Skeletal muscle cell (primary cell): ENCODE measurements around the gene BACE1.
A peak's percentile ranks its signal among the peaks of the same experiment; 100 is the strongest.

ENCODE experiments used
- DNase-seq: peaks from one replicate; pipeline ENCODE4 v3.0.0-alpha.2; 2010; ENCODE audit warnings: low read depth
- H3K4me3 ChIP-seq: 2 replicates; pipeline ENCODE4 v1.5.1; 2011; ENCODE audit warnings: low read depth, mild to moderate bottlenecking, control low read depth, low read length, moderate library complexity

The BACE1 gene

GRCh38 chr11:117313828-117314768 lies 2.0 kb downstream of the BACE1 start:
- DNase-seq = no peak
- peak overlapping the region; percentile 83 for H3K4me3 ChIP-seq

DNA sequence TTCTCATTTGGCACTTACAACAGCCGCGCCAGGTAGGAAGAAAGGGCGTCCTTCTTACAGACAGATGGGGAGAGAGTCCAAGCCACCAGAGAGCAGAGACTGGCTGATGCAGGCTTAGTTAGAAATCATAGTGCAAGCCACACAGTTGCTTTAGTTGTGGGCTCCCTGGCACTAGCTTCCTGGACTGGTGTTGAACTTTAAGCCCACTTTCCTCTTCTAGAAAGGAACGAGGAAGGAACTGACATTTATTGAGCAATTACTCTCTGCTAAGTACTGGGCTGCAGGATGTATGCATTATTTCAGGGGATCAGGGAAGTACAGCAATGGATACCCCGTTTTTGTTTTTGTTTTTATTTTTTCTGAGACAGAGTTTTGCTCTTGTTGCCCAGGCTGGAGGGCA lies 3.0 kb downstream of the BACE1 start:
- no peak for DNase-seq
- no peak overlapping the region for H3K4me3 ChIP-seq

DNA sequence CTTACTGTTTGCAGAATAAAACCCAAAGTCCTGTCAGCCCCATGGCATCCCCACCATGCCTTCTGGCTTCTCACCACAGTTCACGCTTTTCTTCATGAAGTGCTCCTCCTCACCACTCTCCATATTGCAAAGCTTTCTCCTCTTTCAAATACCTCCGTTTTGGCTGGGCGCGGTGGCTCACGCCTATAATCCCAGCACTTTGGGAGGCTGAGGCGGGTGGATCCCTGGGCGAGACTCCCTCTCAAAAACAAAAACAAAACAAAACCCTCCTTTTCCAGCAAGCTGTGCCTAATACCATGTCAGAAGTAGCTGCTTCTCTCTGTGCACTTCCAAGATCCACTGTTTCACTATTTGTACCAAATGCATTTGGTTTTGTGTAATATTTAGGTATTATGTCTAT lies 6.7 kb downstream of the BACE1 start:
- no peak for DNase-seq
- no peak overlapping the region for H3K4me3 ChIP-seq

- no peak for DNase-seq
- H3K4me3 ChIP-seq = no peak overlapping the region
These were observed 10.9 kb downstream of the BACE1 start for GRCh38 chr11:117305145-117305544.

DNA sequence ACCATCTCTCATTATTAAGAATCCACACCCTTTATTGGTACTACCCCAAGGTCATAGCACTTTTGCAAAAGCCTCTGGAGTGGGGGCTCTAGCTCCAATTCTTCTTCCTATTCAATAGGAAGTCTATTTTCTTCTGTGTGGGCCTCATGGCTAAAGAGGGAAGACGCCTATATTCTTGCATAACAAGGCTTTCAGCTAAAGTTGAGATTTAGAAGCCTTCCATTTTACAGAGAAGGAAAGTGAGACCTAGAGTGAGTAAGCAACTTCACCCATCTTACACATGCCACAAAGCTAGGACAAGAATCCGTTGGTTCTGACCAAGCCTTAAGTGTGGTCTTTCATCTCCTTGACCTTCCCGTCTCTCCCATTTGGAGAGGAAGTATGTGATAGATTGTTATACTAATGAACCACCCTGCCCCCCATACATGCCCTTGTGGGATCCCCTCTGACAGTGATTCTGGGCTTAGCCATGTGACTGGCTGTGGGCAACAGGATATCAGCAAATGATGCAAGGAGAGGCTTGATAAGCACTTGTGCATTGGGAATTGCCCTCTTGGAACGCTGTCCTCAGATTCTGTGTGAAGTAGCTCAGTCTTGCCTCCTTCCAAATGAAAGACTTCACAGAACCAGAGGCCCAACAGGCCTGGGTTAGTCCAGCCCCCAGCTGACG lies 12.3 kb downstream of the BACE1 start:
- no peak overlapping the region for H3K4me3 ChIP-seq
- no peak for DNase-seq

- H3K4me3 ChIP-seq = no peak overlapping the region
- no peak for DNase-seq
These were observed 13.0 kb downstream of the BACE1 start for GRCh38 chr11:117303101-117303500.

DNA sequence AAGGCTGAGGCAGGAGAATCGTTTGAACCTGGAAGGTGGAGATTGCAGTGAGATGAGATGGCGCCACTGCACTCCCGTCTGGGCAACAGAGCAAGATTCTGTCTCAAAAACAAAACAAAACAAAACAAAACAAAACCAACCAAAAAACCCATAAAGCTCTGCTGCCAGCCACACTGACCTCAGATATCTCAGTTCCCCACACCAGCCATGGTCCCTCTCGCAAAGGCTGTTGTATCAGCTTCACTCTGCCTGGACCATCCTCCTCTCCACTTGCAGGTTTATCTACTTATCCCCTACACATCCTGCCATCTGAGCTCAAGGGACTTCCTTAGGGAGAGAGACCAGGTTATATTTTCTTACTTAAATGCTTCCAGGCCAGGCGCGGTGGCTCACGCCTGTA lies 13.8 kb downstream of the BACE1 start:
- no peak for DNase-seq
- no peak overlapping the region for H3K4me3 ChIP-seq

DNA sequence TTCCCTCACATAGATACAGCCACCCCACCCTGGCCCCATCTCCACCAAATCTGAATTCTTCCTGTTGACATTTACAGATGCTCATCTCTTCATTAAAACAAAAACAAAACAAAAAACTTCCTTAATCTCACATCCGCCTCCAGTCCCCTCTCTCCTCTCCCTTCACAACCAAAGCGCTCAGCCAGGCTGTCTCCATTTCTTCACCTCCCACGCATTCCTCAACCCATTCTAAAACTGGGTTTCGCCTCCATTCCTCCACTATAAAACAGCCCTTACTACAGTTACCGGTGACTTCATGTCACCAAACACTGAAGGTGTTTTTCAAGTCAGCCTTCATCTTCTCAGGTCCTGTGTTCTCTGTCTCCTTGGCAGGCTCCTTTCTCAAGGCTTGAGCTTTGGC lies 15.3 kb downstream of the BACE1 start:
- DNase-seq = no peak
- no peak overlapping the region for H3K4me3 ChIP-seq

GRCh38 chr11:117300283-117300663 lies 15.8 kb downstream of the BACE1 start:
- no peak overlapping the region for H3K4me3 ChIP-seq
- no peak for DNase-seq

DNA sequence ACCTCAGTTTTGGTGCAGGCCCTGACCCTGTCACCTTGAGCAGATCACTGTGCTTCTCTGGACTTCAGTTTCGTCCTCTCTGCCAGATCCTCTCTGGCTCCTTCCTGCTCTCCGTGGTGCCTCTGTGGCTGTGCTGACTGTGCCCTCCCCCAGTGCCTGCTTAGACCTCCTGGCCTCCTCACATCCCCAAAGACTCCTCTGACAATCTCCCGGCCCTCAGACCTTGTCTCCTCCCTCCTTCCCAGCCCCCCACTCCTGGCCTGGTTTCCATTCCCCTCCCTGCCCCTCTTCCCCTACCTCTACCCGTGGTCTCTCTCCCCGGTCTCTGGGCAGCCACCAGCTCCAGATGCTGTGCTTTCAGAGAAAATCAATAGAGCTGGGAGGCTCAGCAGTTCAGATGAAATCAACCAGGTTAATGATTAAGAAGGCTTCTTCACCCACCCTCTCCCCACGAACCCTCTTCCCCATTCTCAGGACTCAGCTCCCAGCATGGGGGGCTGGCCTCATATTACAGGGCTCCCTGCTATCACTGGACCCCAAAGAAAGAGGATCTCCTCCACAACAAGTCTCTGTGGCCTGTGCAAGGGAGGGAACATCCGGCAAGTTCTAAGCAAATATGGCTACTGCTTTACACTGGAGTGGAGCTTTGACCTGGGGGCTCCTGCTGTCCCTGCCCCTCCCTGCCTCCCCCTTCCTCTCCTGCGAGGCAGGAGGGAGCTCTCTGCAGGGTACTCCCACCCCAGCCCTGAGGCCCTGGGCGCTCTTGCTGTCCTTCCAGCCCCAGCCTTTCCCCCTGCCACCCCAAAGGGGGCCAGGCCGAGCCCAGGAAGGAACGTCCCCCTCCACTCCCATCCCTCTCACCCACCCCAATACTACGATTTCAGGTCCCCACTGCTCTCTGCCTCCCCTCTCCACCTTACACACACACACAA lies 16.4 kb downstream of the BACE1 start:
- H3K4me3 ChIP-seq = no peak overlapping the region
- no peak for DNase-seq

GRCh38 chr11:117298195-117298594 lies 17.9 kb downstream of the BACE1 start:
- H3K4me3 ChIP-seq = no peak overlapping the region
- no peak for DNase-seq

DNA sequence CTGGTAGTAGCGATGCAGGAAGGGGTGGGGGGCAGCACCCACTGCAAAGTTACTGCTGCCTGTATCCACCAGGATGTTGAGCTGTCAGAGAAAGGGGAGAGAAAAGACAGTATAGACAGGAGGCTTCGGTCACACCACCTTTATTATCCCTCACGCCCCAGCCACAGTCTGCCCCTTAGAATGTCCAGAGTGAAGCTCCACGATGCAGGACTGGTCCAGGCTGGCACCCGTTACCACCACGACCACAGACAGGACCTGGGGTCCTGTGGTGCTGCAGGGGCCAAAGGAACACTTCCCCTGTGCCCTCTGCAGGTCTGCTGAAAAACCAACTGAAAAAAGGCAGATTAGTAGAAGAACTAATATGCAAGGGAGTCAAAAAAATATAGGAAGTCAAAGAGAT lies 19.2 kb downstream of the BACE1 start:
- no peak for DNase-seq
- H3K4me3 ChIP-seq = no peak overlapping the region

GRCh38 chr11:117295438-117296137 lies 20.5 kb downstream of the BACE1 start:
- no peak overlapping the region for H3K4me3 ChIP-seq

DNA sequence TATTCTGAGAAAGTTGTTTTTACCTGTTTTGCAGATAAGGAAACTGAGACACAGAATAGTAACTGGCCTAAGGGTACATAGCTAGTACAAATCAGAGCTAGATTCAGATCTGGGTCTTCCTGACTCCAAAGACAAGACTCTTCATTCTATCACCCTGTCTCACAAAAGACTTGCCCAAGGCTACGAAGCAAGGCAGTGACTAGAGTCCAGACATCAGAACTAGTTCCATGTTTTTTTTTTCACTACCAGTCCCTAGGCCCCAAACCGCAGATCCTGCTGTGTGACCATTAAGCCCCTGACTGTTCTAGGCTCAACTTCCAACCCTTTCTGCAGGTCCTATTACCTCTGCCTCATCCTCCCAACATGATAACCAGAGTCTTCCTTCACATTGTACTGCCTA lies 23.4 kb downstream of the BACE1 start:
- H3K4me3 ChIP-seq = no peak overlapping the region
- no peak for DNase-seq

More at GRCh38 chr11:117295438-117296137, 20.5 kb downstream of the BACE1 start:
- DNase-seq = no peak

DNA sequence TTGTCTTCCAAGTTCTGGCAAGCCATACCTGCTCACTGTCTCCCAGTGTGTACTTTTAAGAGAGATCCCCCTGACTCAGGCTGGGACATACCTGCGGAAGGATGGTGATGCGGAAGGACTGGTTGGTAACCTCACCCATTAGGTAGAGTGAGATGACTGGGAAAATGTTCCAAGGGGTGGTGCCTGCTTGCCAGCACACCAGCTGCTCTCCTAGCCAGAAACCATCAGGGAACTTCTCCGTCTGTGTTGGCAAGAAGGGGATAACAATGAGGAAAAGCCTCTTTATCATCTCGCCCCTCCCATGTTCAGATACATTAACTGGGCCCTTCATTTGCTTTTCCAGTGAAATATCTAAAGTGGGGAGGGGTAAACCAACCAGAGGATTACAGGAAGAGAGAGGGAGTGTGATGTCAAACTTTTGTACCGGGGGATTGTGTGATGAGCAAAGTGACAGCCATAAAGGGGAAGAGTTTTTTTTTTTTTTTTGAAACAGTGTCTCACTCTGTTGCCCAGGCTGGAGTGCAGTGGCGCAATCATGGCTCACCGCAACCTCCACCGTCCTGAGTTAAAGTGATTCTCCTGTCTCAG lies 25.2 kb downstream of the BACE1 start, which contains the start of gene BACE1-AS:
TSS of gene BACE1-AS (plus strand) at position 538 of the 588 bp plus-strand sequence.
- H3K4me3 ChIP-seq = no peak within 1 kb of the TSS
- no peak for DNase-seq

DNA sequence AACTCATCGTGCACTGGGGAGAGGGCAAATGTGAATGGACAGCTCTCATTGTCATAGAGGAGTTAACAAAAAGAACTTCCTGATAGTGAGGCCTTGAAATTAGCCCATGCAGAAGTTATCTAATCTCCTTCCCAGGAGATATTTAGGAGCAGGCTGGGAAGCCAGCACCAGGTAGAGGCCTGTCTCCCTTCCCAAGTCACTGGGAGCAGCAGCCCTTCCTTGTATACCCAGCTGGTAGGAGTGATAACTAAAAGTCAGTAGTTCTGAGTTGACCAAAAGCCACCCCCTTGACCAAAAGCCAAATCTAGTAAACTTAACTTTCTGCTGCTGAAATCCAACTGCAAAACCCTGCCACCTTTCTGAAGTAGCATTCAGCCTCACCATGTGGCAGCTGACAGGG lies 26.3 kb downstream of the BACE1 start:
- H3K4me3 ChIP-seq = no peak overlapping the region
- no peak for DNase-seq

DNA sequence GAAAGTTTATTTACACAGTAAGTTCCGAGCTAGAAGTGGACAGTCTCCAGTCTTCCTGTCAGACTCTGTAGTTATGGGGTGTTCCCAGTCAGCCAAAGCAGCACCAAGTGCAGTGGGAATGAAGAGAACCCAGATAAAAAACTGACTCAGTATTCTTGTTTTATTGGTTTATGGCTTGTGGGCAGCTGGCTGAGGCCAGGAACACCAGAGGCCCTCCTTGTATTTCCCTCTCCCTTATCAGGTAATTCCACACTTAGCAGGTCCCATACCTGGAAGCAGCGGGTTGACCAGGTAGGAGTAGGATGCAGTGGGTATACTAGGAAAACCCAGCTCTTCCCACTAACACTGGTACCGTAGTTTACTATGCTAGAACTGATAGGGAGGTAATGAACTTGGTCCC lies 28.4 kb downstream of the BACE1 start:
- DNase-seq = no peak
- no peak overlapping the region for H3K4me3 ChIP-seq

DNA sequence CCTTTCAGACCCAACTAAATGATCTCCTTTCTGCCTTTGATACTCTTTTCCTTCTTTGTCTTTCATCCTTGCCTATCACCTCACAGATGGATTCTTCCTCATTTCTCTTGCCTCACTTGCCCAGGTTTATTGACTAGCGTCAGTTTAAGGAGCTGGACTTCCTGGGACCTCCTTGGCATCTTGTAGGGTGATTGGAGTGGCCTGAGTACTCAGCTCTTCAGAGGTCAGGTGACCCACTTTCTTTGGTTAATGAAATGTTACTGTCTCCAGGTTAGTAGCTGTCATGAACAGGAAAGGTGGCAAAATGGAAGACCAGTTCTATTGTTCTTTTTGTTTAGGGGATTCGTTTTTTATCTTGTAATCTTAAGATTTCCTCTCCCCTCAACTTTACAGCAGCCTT lies 29.5 kb downstream of the BACE1 start:
- no peak overlapping the region for H3K4me3 ChIP-seq
- DNase-seq = no peak

- H3K4me3 ChIP-seq = no peak overlapping the region
- DNase-seq = no peak
These were observed 32.0 kb downstream of the BACE1 start for GRCh38 chr11:117284053-117284452.
